Measurements from ENCODE around the gene RPS8. TPM values are rescaled to one million over a fixed set of nuclear protein-coding genes. Genes with fewer than 3 reads are reported as not detected.
"Not testable (repeated sequence)": the region's sequence is repeated elsewhere in the genome, so short reads cannot be mapped to it uniquely, and the experiment has no call there.

The RPS8 gene
- total RNA-seq, 2 experiments from 2014 or later, result 3,394 to 3,436 TPM

GRCh38 chr1:44733365-44733764, 42.0 kb upstream of the RPS8 start:
- no peak overlapping the region for H3K4me3 ChIP-seq (ENCODE audit: low read length)
- no peak overlapping the region for H3K27ac ChIP-seq (ENCODE audit: low read depth in 1 of 2, low read length in 2 of 2)
- no peak for TF ChIP-seq CTCF (IDR thresholded peaks at IDR 0.05)
- ChIA-PET POLR2A (interaction anchor here (4.4 to 6.1 kb wide), 3 partner anchors 14 to 67 kb away, joined by 38 to 138 read pairs (median 65); partner anchors contain the start of genes PLK3 and RPS8), CTCF (interaction anchor here (1.1 kb wide), 1 partner anchor 12 kb away, joined by 4 read pairs; no protein-coding TSS in a partner anchor)
- H3K4me1 Mint-ChIP-seq (ENCODE audit: low read depth), result peaks cover 30% of the 10 kb centered on the region
- H3K4me1 ChIP-seq (ENCODE audit: insufficient read depth, low read length), result peaks cover 33% of the 10 kb centered on the region
- H3K27me3 Mint-ChIP-seq, result no peaks in the 10 kb centered on the region
- ATAC-seq (ENCODE audit: poor library complexity), result no peak
- H3K36me3 ChIP-seq (ENCODE audit: insufficient read depth, low read length), result no peaks in the 10 kb centered on the region
- intact Hi-C loops (cut with DNase I, micrococcal nuclease), result loop anchor here (5.0 kb wide), 5 partner anchors 44 to 849 kb away; partner anchors contain the start of genes HECTD3 (in 1 of the 2), NASP (in 1 of the 2), RPS8 (in 1 of the 2) and TESK2 (in 1 of the 2)
- H3K36me3 Mint-ChIP-seq (ENCODE audit: low read depth), result no peaks in the 10 kb centered on the region
- H3K27ac Mint-ChIP-seq, result no peak overlapping the region
- no peaks in the 10 kb centered on the region for H3K9me3 ChIP-seq (ENCODE audit: control insufficient read depth in 1 of 2, insufficient read depth in 1 of 2, low read length in 2 of 2)
- H3K27me3 ChIP-seq (ENCODE audit: control insufficient read depth in 1 of 2, insufficient read depth in 2 of 2, low read length in 2 of 2), result no peaks in the 10 kb centered on the region
- no peaks in the 10 kb centered on the region for H3K9me3 Mint-ChIP-seq
- H3K4me3 Mint-ChIP-seq, result no peak overlapping the region
- no peak for DNase-seq

DNA sequence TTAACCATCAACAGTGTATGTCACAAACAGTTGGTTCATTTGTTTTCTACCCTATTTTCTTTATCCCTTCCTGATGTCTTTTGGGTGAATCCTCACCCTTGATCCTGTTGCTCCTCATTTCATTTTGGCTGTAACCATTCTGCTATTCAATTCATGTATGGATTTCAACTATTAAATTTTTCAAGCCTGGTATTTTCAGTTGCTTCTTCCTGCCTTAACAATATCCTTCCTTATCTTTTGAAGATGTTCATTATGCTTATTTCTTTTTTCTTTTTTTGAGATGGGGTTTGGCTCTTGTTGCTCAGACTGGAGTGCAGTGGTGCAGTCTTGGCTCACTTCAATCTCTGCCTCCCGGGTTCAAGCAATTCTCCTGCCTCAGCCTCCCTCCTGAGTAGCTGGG, 41.6 kb upstream of the RPS8 start:
- ChIA-PET CTCF (no interaction called here), POLR2A (interaction anchor here (5.7 to 6.1 kb wide), 2 partner anchors 14 to 42 kb away, joined by 65 to 138 read pairs; partner anchors contain the start of gene RPS8)
- Histone ChIP-seq H3K27me3 (ENCODE audit: control insufficient read depth in 1 of 2, insufficient read depth in 2 of 2, low read length in 2 of 2) (no peaks in the 10 kb centered on the region), H3K27ac (ENCODE audit: low read depth in 1 of 2, low read length in 2 of 2) (no peak overlapping the region), H3K36me3 (ENCODE audit: insufficient read depth, low read length) (no peaks in the 10 kb centered on the region), H3K4me3 (ENCODE audit: low read length) (no peak overlapping the region), H3K9me3 (ENCODE audit: control insufficient read depth in 1 of 2, insufficient read depth in 1 of 2, low read length in 2 of 2) (no peaks in the 10 kb centered on the region), H3K4me1 (ENCODE audit: insufficient read depth, low read length) (peaks cover 32% of the 10 kb centered on the region)
- ATAC-seq (ENCODE audit: poor library complexity), result no peak
- no peaks in the 10 kb centered on the region for H3K9me3 Mint-ChIP-seq
- no peak overlapping the region for H3K4me3 Mint-ChIP-seq
- no peak for DNase-seq
- H3K27me3 Mint-ChIP-seq, result no peaks in the 10 kb centered on the region
- H3K27ac Mint-ChIP-seq, result no peak overlapping the region
- intact Hi-C loops (cut with DNase I, micrococcal nuclease), result loop anchor here (5.0 kb wide), 5 partner anchors 44 to 849 kb away; partner anchors contain the start of genes HECTD3 (in 1 of the 2), NASP (in 1 of the 2), RPS8 (in 1 of the 2) and TESK2 (in 1 of the 2)
- TF ChIP-seq CTCF (IDR thresholded peaks at IDR 0.05), result no peak
- H3K4me1 Mint-ChIP-seq (ENCODE audit: low read depth), result peaks cover 29% of the 10 kb centered on the region
- no peaks in the 10 kb centered on the region for H3K36me3 Mint-ChIP-seq (ENCODE audit: low read depth)

DNA sequence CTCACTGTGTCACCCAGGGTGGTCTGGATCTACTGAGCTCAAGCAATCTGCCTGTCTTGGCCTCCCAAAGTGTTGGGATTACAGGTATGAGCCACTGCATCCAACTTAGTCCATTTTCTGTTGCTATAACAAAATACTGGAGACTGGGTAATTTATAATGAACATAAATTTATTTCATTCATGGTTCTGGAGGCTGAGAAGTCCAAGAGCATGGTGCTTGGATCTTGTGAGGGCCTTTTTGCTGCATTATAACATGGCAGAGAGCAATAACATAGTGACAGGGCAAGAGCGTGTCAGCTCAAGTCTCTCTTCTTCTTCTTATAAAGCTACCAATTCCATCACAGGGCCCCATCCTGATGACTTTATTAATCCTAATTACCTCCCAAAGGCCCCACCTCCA, 39.3 kb upstream of the RPS8 start:
- Histone ChIP-seq H3K36me3 (ENCODE audit: insufficient read depth, low read length) (no peaks in the 10 kb centered on the region), H3K27ac (ENCODE audit: low read depth in 1 of 2, low read length in 2 of 2) (no peak overlapping the region), H3K4me1 (ENCODE audit: insufficient read depth, low read length) (peaks cover 19% of the 10 kb centered on the region), H3K27me3 (ENCODE audit: control insufficient read depth in 1 of 2, insufficient read depth in 2 of 2, low read length in 2 of 2) (no peaks in the 10 kb centered on the region), H3K9me3 (ENCODE audit: control insufficient read depth in 1 of 2, insufficient read depth in 1 of 2, low read length in 2 of 2) (no peaks in the 10 kb centered on the region), H3K4me3 (ENCODE audit: low read length) (no peak overlapping the region)
- ATAC-seq (ENCODE audit: poor library complexity), result no peak
- intact Hi-C loops (cut with DNase I, micrococcal nuclease), result loop anchor here in 1 of 2 experiments (5.0 kb wide), 2 partner anchors 104 to 251 kb away; partner anchors contain the start of gene EIF2B3
- TF ChIP-seq CTCF (IDR thresholded peaks at IDR 0.05), result no peak
- no peak overlapping the region for H3K27ac Mint-ChIP-seq
- no peak overlapping the region for H3K4me3 Mint-ChIP-seq
- H3K36me3 Mint-ChIP-seq (ENCODE audit: low read depth), result no peaks in the 10 kb centered on the region
- H3K9me3 Mint-ChIP-seq, result no peaks in the 10 kb centered on the region
- DNase-seq, result no peak
- no peaks in the 10 kb centered on the region for H3K27me3 Mint-ChIP-seq
- peaks cover 36% of the 10 kb centered on the region for H3K4me1 Mint-ChIP-seq (ENCODE audit: low read depth)
- POLR2A ChIA-PET, result interaction anchor here (0.6 to 0.9 kb wide), 2 partner anchors 15 to 866 kb away, joined by 3 read pairs; no protein-coding TSS in a partner anchor
- CTCF ChIA-PET, result interaction anchor here (0.6 kb wide), 1 partner anchor 16 kb away, joined by 3 read pairs; no protein-coding TSS in a partner anchor

DNA sequence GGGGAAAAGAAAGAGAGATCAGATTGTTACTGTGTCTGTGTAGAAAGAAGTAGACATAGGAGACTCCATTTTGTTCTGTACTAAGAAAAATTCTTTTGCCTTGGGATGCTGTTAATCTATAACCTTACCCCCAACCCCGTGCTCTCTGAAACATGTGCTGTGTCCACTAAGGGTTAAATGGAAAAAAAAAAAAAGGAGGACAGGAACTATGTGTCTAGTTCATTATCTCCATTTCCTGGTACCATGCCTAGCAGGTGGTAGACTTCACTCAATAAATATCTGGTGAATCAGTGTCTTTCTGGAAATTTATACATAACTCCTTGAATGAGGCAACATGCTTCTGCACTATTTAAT, 36.4 kb upstream of the RPS8 start:
- ATAC-seq (ENCODE audit: poor library complexity), result peak; percentile 5
- intact Hi-C loops (cut with DNase I, micrococcal nuclease), result loop anchor here (1.0 to 5.0 kb wide), 3 partner anchors 8 to 248 kb away; partner anchors contain the start of genes EIF2B3 (in 1 of the 2) and RNU5D-1 (in 1 of the 2)
- H3K27me3 ChIP-seq (ENCODE audit: control insufficient read depth in 1 of 2, insufficient read depth in 2 of 2, low read length in 2 of 2); H3K9me3 ChIP-seq (ENCODE audit: control insufficient read depth in 1 of 2, insufficient read depth in 1 of 2, low read length in 2 of 2); CTCF ChIA-PET; H3K27me3 Mint-ChIP-seq; DNase-seq; H3K4me1 ChIP-seq (ENCODE audit: insufficient read depth, low read length); H3K9me3 Mint-ChIP-seq; H3K36me3 Mint-ChIP-seq (ENCODE audit: low read depth); H3K36me3 ChIP-seq (ENCODE audit: insufficient read depth, low read length): not testable (repeated sequence)
- Mint-ChIP-seq H3K27ac (peak overlapping the region; percentile 97), H3K4me1 (ENCODE audit: low read depth) (peaks cover 18% of the 10 kb centered on the region), H3K4me3 (peak overlapping the region; percentile 98)
- Histone ChIP-seq H3K27ac (ENCODE audit: low read depth in 1 of 2, low read length in 2 of 2) (peak overlapping the region; percentile 63 to 85), H3K4me3 (ENCODE audit: low read length) (peak overlapping the region; percentile 66)
- POLR2A ChIA-PET, result interaction anchor here (0.7 to 2.7 kb wide), 5 partner anchors 8 to 39 kb away, joined by 3 to 12 read pairs (median 3); partner anchors contain the start of genes RNU5D-1 and RPS8

All from CD4-positive, alpha-beta T cell (primary cell).